GOT3 (cell line): ENCODE results near the gene MRNIP.

Source experiments
- DNase-seq: peaks from one replicate; lab custom pipeline; 2025; ENCODE audit warnings: mixed read lengths; lab: John Stamatoyannopoulos, UW

Gene MRNIP

GRCh38 chr5:179803651-179804554 is 54.7 kb downstream of the MRNIP start:
- DNase-seq = no peak

GRCh38 chr5:179802950-179803562 is 55.6 kb downstream of the MRNIP start:
- DNase-seq = no peak

GRCh38 chr5:179802207-179802883 is 56.3 kb downstream of the MRNIP start:
- no peak for DNase-seq

GRCh38 chr5:179801304-179802206 is 57.1 kb downstream of the MRNIP start:
- DNase-seq = no peak

- no peak for DNase-seq
These were observed 57.9 kb downstream of the MRNIP start for GRCh38 chr5:179800696-179801201.

GRCh38 chr5:179800071-179800695 is 58.4 kb downstream of the MRNIP start:
- DNase-seq = no peak

- DNase-seq = no peak
These were observed 59.0 kb downstream of the MRNIP start for GRCh38 chr5:179799644-179799973.

- no peak for DNase-seq
These were observed 59.6 kb downstream of the MRNIP start for GRCh38 chr5:179798771-179799643.

GRCh38 chr5:179798144-179798770 is 60.4 kb downstream of the MRNIP start:
- DNase-seq = no peak

GRCh38 chr5:179797741-179798140 is 60.9 kb downstream of the MRNIP start:
- no peak for DNase-seq

- no peak for DNase-seq
These were observed 61.6 kb downstream of the MRNIP start for GRCh38 chr5:179796877-179797608.

GRCh38 chr5:179795863-179796833 is 62.5 kb downstream of the MRNIP start:
- peak; percentile 63 for DNase-seq

- DNase-seq = no peak
These were observed 63.4 kb downstream of the MRNIP start for GRCh38 chr5:179795049-179795862.

GRCh38 chr5:179794575-179794974 is 64.0 kb downstream of the MRNIP start:
- no peak for DNase-seq

GRCh38 chr5:179794171-179794570 is 64.4 kb downstream of the MRNIP start:
- DNase-seq = no peak

- no peak for DNase-seq
These were observed 65.0 kb downstream of the MRNIP start, which contains the start of gene LTC4S for GRCh38 chr5:179793468-179794139. Gene LTC4S, plus strand, starts transcription at chr5:179793986. Its CDS starts 95 bp downstream, at chr5:179794081.
